Measurements from ENCODE around the gene ZNF57. TPM values are rescaled to one million over a fixed set of nuclear protein-coding genes. Genes with fewer than 3 reads are reported as not detected.

The ZNF57 gene
- total RNA-seq, 2 experiments from 2014 or later = 4.3 to 7.4 TPM

DNA sequence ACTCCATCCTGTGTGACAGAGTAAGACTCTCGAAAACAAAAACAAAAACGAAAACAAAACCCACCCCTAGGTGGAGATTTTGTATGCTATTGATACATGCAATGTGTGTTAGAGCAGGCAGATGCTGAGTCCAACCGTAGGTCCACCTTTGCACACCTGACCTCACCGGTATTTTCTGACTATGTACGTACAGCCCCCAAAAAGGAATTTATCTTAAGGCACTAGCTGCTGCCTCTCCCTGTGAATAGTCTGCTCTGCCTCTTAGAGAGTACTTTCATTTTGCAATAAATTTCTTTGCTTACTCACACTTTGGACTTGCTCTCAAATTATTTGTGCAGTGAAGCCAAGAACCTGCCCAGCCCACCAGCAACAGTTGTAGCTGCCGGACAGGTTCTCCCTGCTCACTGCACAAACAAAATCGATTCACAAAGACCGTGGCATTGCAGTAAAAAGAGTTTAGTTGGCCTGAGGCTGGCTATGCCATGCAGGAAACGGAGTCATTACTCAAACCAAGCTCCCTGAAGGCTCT, 52.3 kb downstream of the ZNF57 start:
- H3K4me2 ChIP-seq (ENCODE audit: low read length) = peak overlapping the region; percentile 54
- no peaks in the 10 kb centered on the region for H3K9me2 ChIP-seq (ENCODE audit: insufficient read depth, low read length)
- H3K27ac ChIP-seq (ENCODE audit: low read depth, low read length, poor library complexity, severe bottlenecking) = no peak overlapping the region
- CTCF ChIA-PET (ENCODE audit: unreplicated experiment) = no interaction called here
- no TSS peak for BruUV-seq (replicated peaks)
- H3K4me1 ChIP-seq (ENCODE audit: insufficient read depth, low read length, poor library complexity, severe bottlenecking) = peaks cover 17% of the 10 kb centered on the region
- peaks cover 16% of the 10 kb centered on the region; the same call in 1 of the 2 replicates for H3K79me2 ChIP-seq (ENCODE audit: insufficient read depth, low read depth, low read length)
- peak; percentile 31 for DNase-seq (ENCODE audit: low spot score)
- POLR2A ChIA-PET = no interaction called here
- peak overlapping the region; percentile 15 for H3K4me3 ChIP-seq (ENCODE audit: low read depth, low read length, poor library complexity, severe bottlenecking)
- H2AFZ ChIP-seq (ENCODE audit: low read length) = peak overlapping the region; percentile 89
- no peaks in the 10 kb centered on the region for H4K20me1 ChIP-seq (ENCODE audit: insufficient read depth, low read length)
- H3K36me3 ChIP-seq (ENCODE audit: insufficient read depth, low read length) = no peaks in the 10 kb centered on the region
- intact Hi-C loops (cut with micrococcal nuclease; ENCODE audit: unreplicated experiment) = loop anchor here (5.0 kb wide), 1 partner anchor 174 kb away; no protein-coding TSS in a partner anchor
- no peaks in the 10 kb centered on the region for H3K9me3 ChIP-seq (ENCODE audit: low read length)
- TF ChIP-seq, protein P1, sequence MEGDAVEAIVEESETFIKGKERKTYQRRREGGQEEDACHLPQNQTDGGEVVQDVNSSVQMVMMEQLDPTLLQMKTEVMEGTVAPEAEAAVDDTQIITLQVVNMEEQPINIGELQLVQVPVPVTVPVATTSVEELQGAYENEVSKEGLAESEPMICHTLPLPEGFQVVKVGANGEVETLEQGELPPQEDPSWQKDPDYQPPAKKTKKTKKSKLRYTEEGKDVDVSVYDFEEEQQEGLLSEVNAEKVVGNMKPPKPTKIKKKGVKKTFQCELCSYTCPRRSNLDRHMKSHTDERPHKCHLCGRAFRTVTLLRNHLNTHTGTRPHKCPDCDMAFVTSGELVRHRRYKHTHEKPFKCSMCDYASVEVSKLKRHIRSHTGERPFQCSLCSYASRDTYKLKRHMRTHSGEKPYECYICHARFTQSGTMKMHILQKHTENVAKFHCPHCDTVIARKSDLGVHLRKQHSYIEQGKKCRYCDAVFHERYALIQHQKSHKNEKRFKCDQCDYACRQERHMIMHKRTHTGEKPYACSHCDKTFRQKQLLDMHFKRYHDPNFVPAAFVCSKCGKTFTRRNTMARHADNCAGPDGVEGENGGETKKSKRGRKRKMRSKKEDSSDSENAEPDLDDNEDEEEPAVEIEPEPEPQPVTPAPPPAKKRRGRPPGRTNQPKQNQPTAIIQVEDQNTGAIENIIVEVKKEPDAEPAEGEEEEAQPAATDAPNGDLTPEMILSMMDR (conservative IDR thresholded peaks at IDR 0.05; ENCODE audit: low read length) = peak; percentile 30; the same call in 1 of the 2 replicates
- TF ChIP-seq EZH2phosphoT487 (IDR thresholded peaks at IDR 0.05; ENCODE audit: borderline replicate concordance, low read depth, low read length) = no peak

DNA sequence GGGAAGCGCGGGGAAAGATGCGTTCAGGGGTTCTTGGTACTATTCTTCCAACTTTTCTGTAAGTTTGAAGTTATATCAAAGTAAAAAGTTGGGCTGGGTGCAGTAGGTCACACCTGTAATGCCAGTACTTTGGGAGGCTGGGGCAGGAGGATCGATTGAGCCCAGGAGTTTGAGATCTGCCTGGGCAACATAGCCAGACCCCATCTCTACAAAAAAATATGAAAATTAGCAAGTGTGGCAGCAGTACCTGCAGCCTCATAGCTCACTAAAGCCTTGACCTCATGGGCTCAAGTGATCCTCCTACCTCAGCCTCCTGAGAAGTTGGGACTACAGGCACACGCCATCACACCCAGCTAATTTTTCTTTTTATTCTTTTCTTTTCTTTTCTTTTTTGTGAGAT, 56.4 kb downstream of the ZNF57 start:
- Histone ChIP-seq H3K4me3 (ENCODE audit: low read depth, low read length, poor library complexity, severe bottlenecking) (no peak overlapping the region), H2AFZ (ENCODE audit: low read length) (no peak overlapping the region), H3K36me3 (ENCODE audit: insufficient read depth, low read length) (no peaks in the 10 kb centered on the region), H3K4me1 (ENCODE audit: insufficient read depth, low read length, poor library complexity, severe bottlenecking) (peaks cover 9% of the 10 kb centered on the region), H3K27ac (ENCODE audit: low read depth, low read length, poor library complexity, severe bottlenecking) (no peak overlapping the region), H3K79me2 (ENCODE audit: insufficient read depth, low read depth, low read length) (no peaks in the 10 kb centered on the region), H3K4me2 (ENCODE audit: low read length) (no peak overlapping the region), H4K20me1 (ENCODE audit: insufficient read depth, low read length) (no peaks in the 10 kb centered on the region), H3K9me2 (ENCODE audit: insufficient read depth, low read length) (no peaks in the 10 kb centered on the region), H3K9me3 (ENCODE audit: low read length) (no peaks in the 10 kb centered on the region)
- BruUV-seq (replicated peaks) = no TSS peak
- ChIA-PET POLR2A (no interaction called here), CTCF (ENCODE audit: unreplicated experiment) (no interaction called here)
- intact Hi-C loops (cut with micrococcal nuclease; ENCODE audit: unreplicated experiment) = no loop called here
- DNase-seq (ENCODE audit: low spot score) = no peak
- TF ChIP-seq, protein P1 (conservative IDR thresholded peaks at IDR 0.05; ENCODE audit: low read length) = no peak
- TF ChIP-seq EZH2phosphoT487 (IDR thresholded peaks at IDR 0.05; ENCODE audit: borderline replicate concordance, low read depth, low read length) = no peak

DNA sequence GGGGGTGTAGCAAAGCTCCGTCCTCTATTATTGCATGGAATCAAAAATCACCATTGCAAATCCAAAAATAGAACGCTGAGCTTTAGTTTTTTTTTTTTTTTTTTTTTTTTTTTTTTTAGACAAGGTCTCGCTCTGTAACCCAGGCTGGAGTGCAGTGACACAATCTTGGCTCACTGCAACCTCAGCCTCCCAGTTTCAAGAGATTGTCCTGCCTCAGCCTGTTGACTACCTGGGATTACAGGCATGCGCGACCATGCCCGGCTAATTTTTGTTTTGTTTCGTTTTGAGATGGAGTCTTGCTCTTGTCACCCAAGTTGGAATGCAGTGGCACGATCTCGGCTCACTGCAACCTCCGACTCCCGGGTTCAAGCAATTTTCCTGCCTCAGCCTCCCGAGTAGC, 59.4 kb downstream of the ZNF57 start:
- Histone ChIP-seq H3K79me2 (ENCODE audit: insufficient read depth, low read depth, low read length) (no peaks in the 10 kb centered on the region), H3K4me3 (ENCODE audit: low read depth, low read length, poor library complexity, severe bottlenecking) (no peak overlapping the region), H3K27ac (ENCODE audit: low read depth, low read length, poor library complexity, severe bottlenecking) (no peak overlapping the region), H3K9me2 (ENCODE audit: insufficient read depth, low read length) (no peaks in the 10 kb centered on the region), H3K9me3 (ENCODE audit: low read length) (no peaks in the 10 kb centered on the region; the same call in 1 of the 2 replicates), H2AFZ (ENCODE audit: low read length) (no peak overlapping the region), H3K4me2 (ENCODE audit: low read length) (no peak overlapping the region), H3K4me1 (ENCODE audit: insufficient read depth, low read length, poor library complexity, severe bottlenecking) (peaks cover 3% of the 10 kb centered on the region), H4K20me1 (ENCODE audit: insufficient read depth, low read length) (no peaks in the 10 kb centered on the region), H3K36me3 (ENCODE audit: insufficient read depth, low read length) (no peaks in the 10 kb centered on the region; the same call in 1 of the 2 replicates)
- TF ChIP-seq, protein P1 (conservative IDR thresholded peaks at IDR 0.05; ENCODE audit: low read length) = no peak
- no peak for DNase-seq (ENCODE audit: low spot score)
- BruUV-seq (replicated peaks) = no TSS peak
- intact Hi-C loops (cut with micrococcal nuclease; ENCODE audit: unreplicated experiment) = no loop called here
- CTCF ChIA-PET (ENCODE audit: unreplicated experiment) = no interaction called here
- POLR2A ChIA-PET = no interaction called here
